GM12878 (cell line): ENCODE results near the gene LAMA2. TPM values are rescaled to one million over a fixed set of nuclear protein-coding genes. Genes with fewer than 3 reads are reported as not detected.

ENCODE experiments used
- ATAC-seq: fragments of 200-7000 bp; cut with Tn5 transposase; 3 replicates; pipeline ENCODE4 v1.9.1; 2020; ENCODE audit warnings: mild to moderate bottlenecking, moderate library complexity
- BruUV-seq: library from RNA; stranded (reverse); fragments of 400-500 nt; replicated peaks from 2 replicates; lab custom pipeline; 2021; lab: Mats Ljungman, UMichigan
- CTCF ChIA-PET: fragments of 300-600 bp; sonication (Branson Sonifier 250); formaldehyde crosslinking; extraction: SDS; loops from one replicate; lab custom pipeline; 2021; ENCODE audit warnings: inconsistent platforms; lab: Yijun Ruan, JAX
- POLR2A ChIA-PET: fragments of 350-600 bp; formaldehyde crosslinking; extraction: SDS; loops from one replicate; lab custom pipeline; 2021; ENCODE audit warnings: inconsistent platforms; lab: Charles Lee
- RAD21 ChIA-PET: fragments of 300-600 bp; sonication (Branson Sonifier 250); formaldehyde crosslinking; loops from one replicate; lab custom pipeline; 2023; ENCODE audit warnings: antibody characterized with exemption; ENCODE audit not compliant: unreplicated experiment; lab: Charles Lee
- SMC1A ChIA-PET: fragments of 300-600 bp; sonication (Branson Sonifier 250); formaldehyde crosslinking; loops from one replicate; lab custom pipeline; 2023; ENCODE audit not compliant: unreplicated experiment, uncharacterized antibody; lab: Charles Lee
- DNase-seq: peaks from one replicate; pipeline ENCODE4 v3.0.0-alpha.2; 2011; ENCODE audit warnings: low read depth, low spot score
- FAIRE-seq: peaks from 3 replicates; lab custom pipeline; 2011; peaks lifted over from hg19 to GRCh38; lab: Jason Lieb, UNC
- H2AFZ ChIP-seq: 2 replicates; pipeline ENCODE4 v1.6.0; 2011; ENCODE audit warnings: low read depth, low read length, control low read depth; ENCODE audit not compliant: control insufficient read depth
- H3K27ac ChIP-seq: 2 replicates; pipeline ENCODE4 v1.5.1; 2011; ENCODE audit warnings: control low read depth; ENCODE audit not compliant: control insufficient read depth, insufficient read depth
- H3K27me3 ChIP-seq, 2 experiments: replicated peaks in 1 of 2; 2 replicates each; pipeline versions ENCODE4 v1.6.0 to v1.6.1; 2011; ENCODE audit warnings: low read length in 1 of 2; ENCODE audit not compliant: control insufficient read depth in 2 of 2, insufficient read depth in 2 of 2
- H3K36me3 ChIP-seq, 2 experiments: 2 replicates each; pipeline ENCODE4 v1.5.1; 2011; ENCODE audit warnings: low read length in 1 of 2; ENCODE audit not compliant: control insufficient read depth in 2 of 2, insufficient read depth in 2 of 2
- H3K4me1 ChIP-seq: 2 replicates; pipeline ENCODE4 v1.6.1; 2011; ENCODE audit warnings: mild to moderate bottlenecking, low read length, moderate library complexity, mixed read lengths; ENCODE audit not compliant: control insufficient read depth, insufficient read depth
- H3K4me2 ChIP-seq: 2 replicates; pipeline ENCODE4 v1.6.0; 2011; ENCODE audit warnings: control low read depth; ENCODE audit not compliant: control insufficient read depth, insufficient read depth
- H3K4me3 ChIP-seq: fragments of 200-600 bp; sonication (generic); 2 replicates; pipeline ENCODE4 v1.5.1; 2016
- H3K79me2 ChIP-seq: 2 replicates; pipeline ENCODE4 v1.6.0; 2011; ENCODE audit warnings: low read length; ENCODE audit not compliant: control insufficient read depth, insufficient read depth
- H3K9ac ChIP-seq: 2 replicates; pipeline ENCODE4 v1.8.0; 2011; ENCODE audit warnings: low read length, control low read depth, mixed read lengths; ENCODE audit not compliant: control insufficient read depth, insufficient read depth
- H3K9me3 ChIP-seq: replicated peaks from 3 replicates; pipeline ENCODE4 v1.5.1; 2011; ENCODE audit warnings: mild to moderate bottlenecking, low read length; ENCODE audit not compliant: control insufficient read depth, insufficient read depth
- H4K20me1 ChIP-seq: 2 replicates; pipeline ENCODE4 v1.6.0; 2011; ENCODE audit not compliant: control insufficient read depth, insufficient read depth
- BCL11A ChIP-seq: IDR thresholded peaks from 2 replicates; pipeline ENCODE4 v1.6.1; 2011; ENCODE audit warnings: low read depth, low read length
- BRCA1 ChIP-seq: IDR thresholded peaks from 2 replicates; pipeline ENCODE4 v1.6.1; 2011; ENCODE audit warnings: low read depth, low read length, improper control_type of control experiment
- MEF2A ChIP-seq: IDR thresholded peaks from 2 replicates; pipeline ENCODE4 v1.6.1; 2011; ENCODE audit warnings: low read depth, mild to moderate bottlenecking, low read length, moderate library complexity; ENCODE audit not compliant: insufficient read depth
- NR2C2 ChIP-seq: IDR thresholded peaks from 2 replicates; pipeline ENCODE4 v1.6.1; 2011; ENCODE audit warnings: borderline replicate concordance, low read depth; ENCODE audit not compliant: control insufficient read depth, insufficient read length
- PAX8 ChIP-seq: fragments of 450-650 bp; IDR thresholded peaks from 2 replicates; pipeline ENCODE4 v1.6.1; 2017; ENCODE audit warnings: mild to moderate bottlenecking, moderate library complexity
- ZNF687 ChIP-seq: fragments of 450-650 bp; IDR thresholded peaks from 2 replicates; pipeline ENCODE4 v1.6.1; 2017; ENCODE audit warnings: mild to moderate bottlenecking, moderate library complexity
- WGBS: methylation state at CpG from one replicate; pipeline ENCODE4 v1.1.6; 2016; ENCODE audit warnings: low lambda C conversion rate; ENCODE audit not compliant: insufficient replicate concordance, insufficient coverage; ENCODE audit errors: missing lambda C conversion rate; 5-methylcytosine and 5-hydroxymethylcytosine counted together
- in situ Hi-C: fragments of 300-500 bp; cut with MboI; formaldehyde crosslinking; loops from 9 replicates; pipeline ENCODE4 v1.14.3; 2018; ENCODE audit warnings: mixed read lengths
- intact Hi-C: fragments of 100-400 bp; cut with micrococcal nuclease; formaldehyde crosslinking; loops from one replicate; pipeline ENCODE4 v1.14.2; 2022; ENCODE audit not compliant: unreplicated experiment
- polyA plus RNA-seq, 11 experiments: library from polyadenylated mRNA; depleted of rRNA in 4 of 11; unstranded in 6 of 11; stranded (reverse) in 5 of 11; fragments of >200 nt; fragmentation: Nextera tagmentation in 4 of 11; fragmentation: Illumina TruSeq in 1 of 11; extraction: Ambion mirVana in 4 of 11; extraction: Trizol in 1 of 11; gene quantifications; 1 replicate in 1 of 11; 2 replicates in 10 of 11; pipeline versions ENCODE4 v1.2.1 to v1.2.3, GENCODE V29; 2011 to 2016; ENCODE audit warnings: inconsistent platforms in 2 of 11, missing spikeins in 2 of 11, low read depth in 1 of 11
- total RNA-seq, 4 experiments: library from RNA; depleted of rRNA in 3 of 4; stranded (reverse); fragments of >200 nt in 3 of 4; fragmentation: Illumina TruSeq in 1 of 4; extraction: Trizol in 1 of 4; gene quantifications; 2 replicates each; pipeline versions ENCODE4 v1.2.1 to v1.2.3, GENCODE V29; 2013 to 2021
- TF ChIP-seq, protein P1 (sequence below): IDR thresholded peaks from 2 replicates; pipeline ENCODE4 v1.6.1; 2011; ENCODE audit warnings: low read depth, mild to moderate bottlenecking, low read length, moderate library complexity, borderline replicate concordance; ENCODE audit errors: extremely low read depth
- TF ChIP-seq, protein P2 (sequence below): IDR thresholded peaks from 2 replicates; pipeline ENCODE4 v1.6.1; 2012; ENCODE audit warnings: low read depth, low read length, improper control_type of control experiment

Gene LAMA2
- total and polyA plus RNA-seq, 10 of the 15 experiments (the other 5 are each of a cell fraction or from before 2014, with no cell fraction given): 0.04 to 2.0 (median 0.37) TPM; not detected in 1

GRCh38 chr6:129385117-129385516 lies 502.2 kb downstream of the LAMA2 start (continued):
- TF ChIP-seq, protein P1, sequence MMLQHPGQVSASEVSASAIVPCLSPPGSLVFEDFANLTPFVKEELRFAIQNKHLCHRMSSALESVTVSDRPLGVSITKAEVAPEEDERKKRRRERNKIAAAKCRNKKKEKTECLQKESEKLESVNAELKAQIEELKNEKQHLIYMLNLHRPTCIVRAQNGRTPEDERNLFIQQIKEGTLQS: no peak
- TF ChIP-seq PAX8: no peak
- TF ChIP-seq ZNF687: no peak
- no peak for TF ChIP-seq BCL11A

GRCh38 chr6:129390900-129391299 lies 508.0 kb downstream of the LAMA2 start:
- Histone ChIP-seq H3K27ac (no peak overlapping the region), H3K9me3 (no peaks in the 10 kb centered on the region), H3K4me2 (no peak overlapping the region), H3K4me3 (no peak overlapping the region), H3K36me3 (no peaks in the 10 kb centered on the region), H3K9ac (no peak overlapping the region), H3K79me2 (no peaks in the 10 kb centered on the region), H3K4me1 (no peaks in the 10 kb centered on the region), H4K20me1 (no peaks in the 10 kb centered on the region), H3K27me3 (peaks cover 0 to 2% of the 10 kb centered on the region in 2 experiments; a peak in 1 of 4 replicates), H2AFZ (no peak overlapping the region)
- CTCF ChIA-PET: no interaction called here
- no peak for ATAC-seq
- BruUV-seq: no TSS peak
- SMC1A ChIA-PET: no interaction called here
- intact Hi-C loops: no loop called here
- TF ChIP-seq NR2C2 (no peak), MEF2A (no peak), BRCA1 (no peak)
- TF ChIP-seq, protein P2, sequence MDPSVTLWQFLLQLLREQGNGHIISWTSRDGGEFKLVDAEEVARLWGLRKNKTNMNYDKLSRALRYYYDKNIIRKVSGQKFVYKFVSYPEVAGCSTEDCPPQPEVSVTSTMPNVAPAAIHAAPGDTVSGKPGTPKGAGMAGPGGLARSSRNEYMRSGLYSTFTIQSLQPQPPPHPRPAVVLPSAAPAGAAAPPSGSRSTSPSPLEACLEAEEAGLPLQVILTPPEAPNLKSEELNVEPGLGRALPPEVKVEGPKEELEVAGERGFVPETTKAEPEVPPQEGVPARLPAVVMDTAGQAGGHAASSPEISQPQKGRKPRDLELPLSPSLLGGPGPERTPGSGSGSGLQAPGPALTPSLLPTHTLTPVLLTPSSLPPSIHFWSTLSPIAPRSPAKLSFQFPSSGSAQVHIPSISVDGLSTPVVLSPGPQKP: no peak
- FAIRE-seq: peak; percentile 23
- WGBS: 33% methylated on average over 2 of the region's 2 CpGs
- RAD21 ChIA-PET: no interaction called here
- POLR2A ChIA-PET: no interaction called here
- DNase-seq: no peak
- in situ Hi-C loops: no loop called here
